Fibroblast of lung (primary cell): ENCODE data around the gene FCF1.

Experiments
- EZH2 ChIP-seq: IDR thresholded peaks from 2 replicates; pipeline ENCODE4 v1.5.1; 2012; ENCODE audit warnings: low read length, control low read depth, mild to moderate bottlenecking; ENCODE audit errors: missing control alignments
- TF ChIP-seq, protein P1 (sequence below), 2 donors: IDR thresholded peaks in 1 of 2; conservative IDR thresholded peaks in 1 of 2; 1 replicate in 1 of 2; 2 replicates in 1 of 2; pipeline ENCODE4 v1.5.1; 2011 to 2012; ENCODE audit warnings: low read length in 2 of 2, control low read depth in 1 of 2, inconsistent platforms in 1 of 2, low read depth in 1 of 2, mild to moderate bottlenecking in 1 of 2

DNA sequence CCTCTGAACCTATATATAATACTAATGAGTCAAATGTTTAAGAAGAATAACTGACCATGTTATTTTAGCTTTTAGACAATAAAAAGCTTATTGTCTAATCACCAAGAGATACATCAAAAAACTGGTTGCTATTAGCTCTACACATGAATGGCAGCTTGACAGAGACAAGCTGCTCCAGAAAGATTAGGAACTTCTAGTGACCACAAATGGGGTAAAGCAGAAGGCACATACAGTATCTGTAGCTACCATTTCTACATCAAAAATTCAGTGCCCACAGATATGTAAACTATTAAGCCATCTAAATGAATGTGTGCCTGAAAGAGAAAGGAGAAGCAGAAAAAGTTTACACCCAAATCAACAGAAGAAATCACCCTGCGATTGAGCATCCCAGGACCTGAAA, 2.5 kb upstream of the FCF1 start:
- TF ChIP-seq, protein P1, sequence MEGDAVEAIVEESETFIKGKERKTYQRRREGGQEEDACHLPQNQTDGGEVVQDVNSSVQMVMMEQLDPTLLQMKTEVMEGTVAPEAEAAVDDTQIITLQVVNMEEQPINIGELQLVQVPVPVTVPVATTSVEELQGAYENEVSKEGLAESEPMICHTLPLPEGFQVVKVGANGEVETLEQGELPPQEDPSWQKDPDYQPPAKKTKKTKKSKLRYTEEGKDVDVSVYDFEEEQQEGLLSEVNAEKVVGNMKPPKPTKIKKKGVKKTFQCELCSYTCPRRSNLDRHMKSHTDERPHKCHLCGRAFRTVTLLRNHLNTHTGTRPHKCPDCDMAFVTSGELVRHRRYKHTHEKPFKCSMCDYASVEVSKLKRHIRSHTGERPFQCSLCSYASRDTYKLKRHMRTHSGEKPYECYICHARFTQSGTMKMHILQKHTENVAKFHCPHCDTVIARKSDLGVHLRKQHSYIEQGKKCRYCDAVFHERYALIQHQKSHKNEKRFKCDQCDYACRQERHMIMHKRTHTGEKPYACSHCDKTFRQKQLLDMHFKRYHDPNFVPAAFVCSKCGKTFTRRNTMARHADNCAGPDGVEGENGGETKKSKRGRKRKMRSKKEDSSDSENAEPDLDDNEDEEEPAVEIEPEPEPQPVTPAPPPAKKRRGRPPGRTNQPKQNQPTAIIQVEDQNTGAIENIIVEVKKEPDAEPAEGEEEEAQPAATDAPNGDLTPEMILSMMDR (conservative IDR thresholded peaks at IDR 0.05 in 1 of 2, IDR thresholded peaks at IDR 0.05 in 1 of 2; ENCODE audit: low read depth in 1 of 2, low read length in 2 of 2), result no peak
- no peak for TF ChIP-seq EZH2
